Choroid plexus epithelial cell (primary cell): ENCODE results near the gene BTN1A1.
"Not testable (repeated sequence)": the region's sequence is repeated elsewhere in the genome, so short reads cannot be mapped to it uniquely, and the experiment has no call there.

ENCODE experiments used
- DNase-seq: peaks from one replicate; pipeline ENCODE4 v3.0.0-alpha.2; 2010; ENCODE audit warnings: low read depth
- H3K4me3 ChIP-seq: 2 replicates; pipeline ENCODE4 v1.5.1; 2011; ENCODE audit warnings: low read depth, mild to moderate bottlenecking, control low read depth, low read length, moderate library complexity
- TF ChIP-seq, protein P1 (sequence below): conservative IDR thresholded peaks from 2 replicates; pipeline ENCODE4 v1.5.1; 2011; ENCODE audit warnings: low read depth, mild to moderate bottlenecking, control low read depth, inconsistent platforms, low read length, moderate library complexity

BTN1A1 gene

DNA sequence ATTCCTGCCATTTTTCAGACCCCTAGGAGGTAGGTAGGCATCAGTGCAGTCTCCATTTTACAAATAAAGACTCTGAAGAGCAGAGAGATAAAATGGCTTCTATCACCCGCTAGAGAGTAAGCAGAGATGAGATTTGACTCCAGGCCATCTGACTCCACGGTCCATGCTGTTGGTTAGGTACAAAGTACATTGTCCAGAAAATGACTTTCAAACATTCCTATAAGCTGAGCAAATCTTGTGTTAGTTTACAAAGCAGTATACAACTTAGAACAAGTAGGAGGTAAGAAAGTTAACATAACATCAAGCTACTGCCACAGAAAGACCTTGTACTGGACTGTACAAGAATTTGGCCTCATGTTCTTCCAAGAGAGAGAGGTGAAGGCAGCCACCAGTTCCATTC, 14.9 kb downstream of the BTN1A1 start:
- no peak overlapping the region for H3K4me3 ChIP-seq
- DNase-seq = peak; percentile 51
- TF ChIP-seq, protein P1, sequence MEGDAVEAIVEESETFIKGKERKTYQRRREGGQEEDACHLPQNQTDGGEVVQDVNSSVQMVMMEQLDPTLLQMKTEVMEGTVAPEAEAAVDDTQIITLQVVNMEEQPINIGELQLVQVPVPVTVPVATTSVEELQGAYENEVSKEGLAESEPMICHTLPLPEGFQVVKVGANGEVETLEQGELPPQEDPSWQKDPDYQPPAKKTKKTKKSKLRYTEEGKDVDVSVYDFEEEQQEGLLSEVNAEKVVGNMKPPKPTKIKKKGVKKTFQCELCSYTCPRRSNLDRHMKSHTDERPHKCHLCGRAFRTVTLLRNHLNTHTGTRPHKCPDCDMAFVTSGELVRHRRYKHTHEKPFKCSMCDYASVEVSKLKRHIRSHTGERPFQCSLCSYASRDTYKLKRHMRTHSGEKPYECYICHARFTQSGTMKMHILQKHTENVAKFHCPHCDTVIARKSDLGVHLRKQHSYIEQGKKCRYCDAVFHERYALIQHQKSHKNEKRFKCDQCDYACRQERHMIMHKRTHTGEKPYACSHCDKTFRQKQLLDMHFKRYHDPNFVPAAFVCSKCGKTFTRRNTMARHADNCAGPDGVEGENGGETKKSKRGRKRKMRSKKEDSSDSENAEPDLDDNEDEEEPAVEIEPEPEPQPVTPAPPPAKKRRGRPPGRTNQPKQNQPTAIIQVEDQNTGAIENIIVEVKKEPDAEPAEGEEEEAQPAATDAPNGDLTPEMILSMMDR = no peak

DNA sequence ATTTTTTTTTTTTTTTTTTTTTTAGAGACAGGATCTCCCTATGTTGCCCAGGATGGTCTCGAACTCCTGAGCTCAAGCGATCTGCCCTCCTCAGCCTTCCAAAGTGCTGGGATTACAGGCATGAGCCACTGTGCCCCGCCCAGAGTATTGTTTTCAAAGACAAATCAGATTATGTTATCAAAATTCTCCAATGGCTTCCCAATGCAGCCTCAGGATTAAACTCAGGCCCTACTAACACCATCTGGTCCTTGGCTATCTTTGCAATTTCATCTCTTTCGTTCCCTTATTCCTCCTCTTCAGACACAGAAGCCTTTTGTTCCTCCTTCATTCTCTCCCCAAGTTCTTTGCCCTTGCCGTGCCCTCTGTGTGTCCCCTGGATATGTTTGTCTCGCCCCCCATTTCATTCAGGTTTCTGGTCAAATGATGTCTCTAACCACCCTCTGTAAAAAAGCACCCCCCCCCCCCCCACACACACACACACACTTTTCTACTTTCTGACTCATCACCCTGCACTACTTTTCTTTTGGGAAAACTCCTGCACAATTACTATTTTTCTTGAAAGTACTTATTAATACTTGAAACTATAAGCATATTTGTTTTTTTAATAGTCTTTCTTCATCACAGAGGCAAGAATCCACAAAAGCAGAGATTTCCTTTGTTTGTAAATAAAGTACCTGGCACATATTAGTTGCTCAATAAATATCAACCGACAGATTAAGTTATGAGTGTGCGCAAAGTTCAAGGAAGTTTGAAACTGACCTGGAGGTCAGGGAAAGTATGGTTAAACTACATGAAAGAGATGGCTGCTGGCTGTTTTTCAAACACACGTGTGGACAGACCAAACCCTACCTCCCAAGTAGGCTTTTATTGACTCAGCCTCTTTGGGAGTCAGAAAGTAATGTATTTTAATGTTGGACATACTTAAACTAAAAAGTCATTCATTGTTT, 16.7 kb downstream of the BTN1A1 start:
- peak; percentile 60 for DNase-seq
- TF ChIP-seq, protein P1 = no peak
- no peak overlapping the region for H3K4me3 ChIP-seq

DNA sequence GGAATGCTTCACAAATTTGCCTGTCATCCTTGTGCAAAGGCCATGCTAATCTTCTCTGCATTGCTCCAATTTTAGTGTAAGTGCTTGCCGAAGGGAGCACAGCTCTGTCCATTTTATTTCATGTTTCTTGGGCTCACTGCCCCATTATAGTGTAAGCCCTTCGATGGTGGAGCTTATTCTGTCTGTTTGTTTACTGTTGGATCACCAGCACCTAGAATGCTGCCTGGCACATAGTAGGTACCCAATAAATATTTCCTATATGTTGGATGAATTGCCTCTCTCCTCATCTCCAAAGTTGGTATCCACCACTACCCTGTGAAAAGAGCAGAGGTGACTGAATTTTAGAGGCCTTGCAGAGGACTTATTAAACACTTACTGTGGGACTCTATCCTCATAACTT, 19.3 kb downstream of the BTN1A1 start:
- TF ChIP-seq, protein P1 = no peak

DNA sequence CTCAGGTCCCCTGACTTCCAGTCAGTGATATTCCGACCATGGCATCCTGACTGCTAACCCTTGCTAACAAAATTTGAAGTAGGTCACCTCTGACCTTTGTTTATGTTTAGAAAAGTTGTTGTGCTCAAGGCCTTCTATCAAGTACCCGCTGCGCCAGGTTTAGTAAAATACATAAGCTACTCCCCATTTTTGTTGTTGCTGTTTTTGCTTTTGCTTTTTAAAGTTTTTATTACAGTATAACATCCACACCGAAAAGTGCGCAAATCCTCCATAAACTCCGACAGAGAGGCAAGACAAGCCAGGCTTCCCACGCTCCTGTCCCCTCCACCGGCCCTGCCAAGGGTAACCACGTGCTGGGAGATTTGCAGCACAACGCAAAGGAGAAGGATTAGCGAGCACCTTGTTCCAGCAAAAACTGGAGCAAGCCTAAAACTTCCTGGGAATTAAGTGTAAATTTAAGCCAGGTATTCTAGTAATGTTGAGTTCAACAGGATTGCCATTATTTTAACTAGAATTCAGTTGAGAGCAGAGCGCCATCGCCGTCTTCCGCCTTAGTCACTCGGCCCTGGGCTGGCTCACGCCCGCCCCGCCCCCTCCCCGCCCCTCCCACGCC, 20.2 kb downstream of the BTN1A1 start:
- peak overlapping the region; percentile 51 for H3K4me3 ChIP-seq
- no peak for DNase-seq
- TF ChIP-seq, protein P1 = no peak

More for the DNA sequence above, 19.3 kb downstream of the BTN1A1 start:
- H3K4me3 ChIP-seq = no peak overlapping the region
- no peak for DNase-seq

DNA sequence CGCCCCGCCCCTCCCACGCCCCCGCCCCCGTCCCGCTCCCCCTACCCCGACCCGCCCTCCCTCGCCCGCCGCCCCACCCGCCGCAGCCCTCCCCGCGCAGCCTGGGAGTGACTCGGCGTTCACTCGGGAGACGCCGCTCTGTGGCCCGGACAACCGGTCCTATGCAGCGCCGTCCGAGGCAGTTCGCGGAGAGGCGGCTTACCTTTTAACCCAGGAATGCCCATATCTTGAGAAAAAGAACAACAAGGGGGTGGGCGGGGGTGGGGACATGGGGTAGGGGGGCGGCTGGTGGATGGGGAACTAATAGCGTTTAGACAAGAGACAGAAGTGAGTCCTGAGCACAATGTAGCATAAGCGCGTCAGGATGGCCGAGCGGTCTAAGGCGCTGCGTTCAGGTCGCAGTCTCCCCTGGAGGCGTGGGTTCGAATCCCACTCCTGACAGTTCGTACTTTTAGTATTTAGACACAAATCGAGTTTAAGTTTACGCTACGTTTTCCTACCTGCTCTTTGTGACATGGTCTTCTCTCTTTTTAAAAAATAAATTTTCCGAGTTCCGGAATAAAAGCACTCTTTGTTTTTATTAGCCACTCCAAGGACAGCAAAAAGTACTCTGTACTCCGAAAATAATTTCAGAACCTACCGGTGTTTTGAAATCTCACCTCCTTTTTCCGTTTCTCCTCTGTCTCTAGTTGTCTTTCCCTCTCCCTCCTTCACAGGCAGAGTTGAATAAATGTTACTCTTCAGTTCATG, 20.9 kb downstream of the BTN1A1 start:
- TF ChIP-seq, protein P1 = no peak
- H3K4me3 ChIP-seq = peak overlapping the region; percentile 71

DNA sequence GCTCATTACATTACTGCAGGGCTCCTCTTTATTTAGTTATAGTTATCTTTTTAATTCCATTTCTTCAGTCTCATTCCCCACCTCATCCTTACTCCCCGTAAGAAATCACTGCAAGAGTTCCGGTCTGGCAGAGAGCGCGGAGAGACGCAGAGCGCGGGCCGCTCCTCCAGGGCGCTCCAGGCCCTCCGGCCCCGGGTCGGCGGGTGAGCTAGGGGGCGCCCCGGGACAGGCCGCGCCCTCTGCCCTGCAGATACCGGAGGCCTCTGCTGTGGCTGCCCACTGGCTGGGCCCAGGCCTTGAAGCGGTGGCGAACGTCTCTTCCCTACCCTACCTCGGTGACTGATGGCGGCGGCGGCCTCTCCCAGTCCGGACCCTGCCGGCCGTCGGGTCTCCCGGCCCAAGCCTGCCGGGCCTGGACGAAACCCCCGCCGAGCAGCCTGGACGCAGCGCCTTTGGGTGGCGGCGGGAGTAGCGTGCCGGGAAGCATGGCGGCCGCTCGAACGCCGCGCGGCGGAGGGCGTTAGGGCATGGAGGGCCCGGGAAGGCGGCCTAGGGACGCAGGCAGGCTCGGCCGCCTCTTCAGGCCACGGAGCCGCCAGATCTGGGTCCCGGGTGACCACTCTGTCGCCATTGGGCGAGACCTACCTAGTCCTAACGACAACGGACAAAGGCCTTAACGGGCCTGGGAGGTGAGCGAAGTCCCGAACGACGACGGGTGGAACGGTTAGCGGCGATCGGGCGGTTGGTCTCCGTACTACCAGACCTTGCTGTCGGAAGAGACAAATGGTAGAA, 21.7 kb downstream of the BTN1A1 start:
- H3K4me3 ChIP-seq = peak overlapping the region; percentile 71
- DNase-seq = peak; percentile 74
- TF ChIP-seq, protein P1 = peak; percentile 10

More for the DNA sequence above, 20.9 kb downstream of the BTN1A1 start:
- peak; percentile 90 for DNase-seq

DNA sequence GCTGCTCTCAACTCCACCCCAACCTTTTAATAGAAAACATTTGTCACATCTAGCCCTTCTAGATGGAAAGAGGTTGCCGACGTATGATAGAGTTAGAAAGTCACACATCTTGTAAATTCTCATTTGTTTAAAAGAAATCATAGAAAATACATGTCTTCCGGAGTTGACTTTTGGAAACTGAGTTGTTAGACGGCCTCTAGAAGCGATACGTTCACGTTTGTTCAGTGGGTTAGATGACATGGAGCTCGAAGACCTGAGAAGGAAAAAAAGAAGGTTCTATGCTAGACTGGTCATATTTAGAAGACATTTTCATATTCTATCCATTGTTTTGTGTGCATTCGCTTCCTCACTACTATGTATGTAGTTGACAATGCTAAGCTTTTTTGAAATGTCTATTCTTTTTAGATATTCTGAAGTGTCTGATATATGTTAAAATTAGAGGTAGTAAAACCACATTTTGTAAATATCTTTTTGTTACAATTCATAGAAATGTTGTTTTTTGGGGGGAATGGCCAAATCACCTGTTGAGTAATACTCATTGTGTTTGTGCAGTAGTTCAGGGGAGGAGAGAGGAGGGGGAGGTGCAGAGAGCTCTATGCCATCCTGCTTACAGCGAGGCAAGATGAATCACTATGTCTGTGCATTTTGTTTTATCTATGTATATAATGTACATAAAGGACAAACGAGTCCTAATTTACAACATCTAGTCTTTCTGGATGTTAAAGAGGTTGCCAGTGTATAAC, 22.6 kb downstream of the BTN1A1 start:
- DNase-seq = peak; percentile 38

DNA sequence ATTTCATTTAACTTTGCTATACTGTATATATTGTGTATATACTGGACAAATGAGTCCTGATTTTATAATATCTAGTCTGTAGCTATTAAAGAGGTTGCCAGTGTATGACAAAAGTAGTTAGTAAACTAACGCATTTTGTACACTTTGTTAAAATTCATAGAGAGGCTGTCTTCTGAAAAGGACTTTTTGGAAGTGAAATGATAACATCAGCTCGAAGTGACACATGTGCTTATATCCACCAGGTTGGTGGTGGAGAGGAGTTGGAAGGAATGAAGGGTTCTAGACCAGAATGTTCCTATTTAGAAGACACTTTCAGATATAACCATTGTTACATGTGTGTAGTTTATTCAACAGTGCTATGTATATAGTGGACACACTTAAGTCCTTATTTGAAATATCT, 24.2 kb downstream of the BTN1A1 start:
- not testable (repeated sequence) for DNase-seq, H3K4me3 ChIP-seq

More for the DNA sequence above, 22.6 kb downstream of the BTN1A1 start:
- H3K4me3 ChIP-seq = peak overlapping the region; percentile 71
